SW480 (cell line): ENCODE results near the gene RAP1B.

Experiments used
- DNase-seq: peaks from one replicate; pipeline ENCODE4 v3.0.0-alpha.2; 2016; ENCODE audit warnings: low spot score

Gene RAP1B

DNA sequence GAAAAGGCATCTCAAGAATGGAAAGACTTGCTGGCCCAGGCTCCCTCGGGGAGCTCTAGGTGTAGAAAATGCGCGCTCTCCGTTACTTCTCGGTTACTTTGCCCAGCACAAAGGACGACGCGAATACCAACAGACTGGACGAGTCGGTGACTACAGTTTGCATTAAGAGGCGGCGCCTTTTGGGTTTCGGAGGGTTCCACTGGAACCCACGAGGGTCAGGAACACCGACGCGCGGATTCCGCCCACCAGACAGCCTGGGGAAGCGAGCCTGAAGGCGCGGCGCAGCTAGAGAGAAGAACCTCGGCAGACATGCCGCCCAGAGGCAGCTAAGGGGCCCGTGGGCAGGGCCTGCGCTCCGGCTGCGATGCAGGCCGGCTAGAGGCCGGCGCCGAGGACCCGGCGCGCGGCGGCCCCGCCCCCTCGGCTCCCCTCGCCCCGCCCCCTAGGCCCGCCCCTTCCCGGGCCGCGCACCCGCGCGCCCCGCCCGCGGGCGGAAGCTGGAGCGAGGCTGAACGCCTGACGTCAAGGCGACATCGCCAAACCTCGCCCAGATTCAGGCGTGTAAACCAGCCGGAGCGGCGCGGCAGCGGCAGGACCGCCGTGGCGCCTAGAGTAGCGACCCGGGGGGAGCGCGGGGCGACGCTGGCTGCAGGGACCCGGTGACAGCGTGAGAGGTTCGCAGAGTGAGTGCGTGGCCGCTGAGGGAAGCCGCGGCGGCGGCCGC, at the start of gene RAP1B:
RAP1B (plus strand) TSS at position 530 of the 724 bp plus-strand sequence. CDS start 37,826 bp downstream, outside the sequence.
- peak; percentile 82 for DNase-seq

DNA sequence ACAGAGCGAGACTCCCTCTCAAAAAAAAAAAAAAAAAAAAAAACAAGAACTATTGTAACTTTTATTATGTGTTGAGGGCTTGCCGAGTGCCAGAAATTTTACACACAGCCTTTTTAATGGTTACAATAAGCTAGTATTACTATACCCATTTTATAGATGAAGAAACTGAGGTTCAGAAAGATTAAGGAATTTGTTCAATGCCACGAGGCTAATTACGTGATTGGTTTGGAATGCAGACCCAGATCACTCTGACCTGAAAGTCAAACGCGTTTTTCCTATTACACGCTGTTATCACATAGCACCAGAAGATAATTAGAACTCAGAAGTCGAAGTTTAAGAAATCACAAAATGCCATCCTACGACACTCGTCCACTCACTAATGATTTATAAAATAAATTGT, 48.9 kb upstream of the RAP1B start:
- no peak for DNase-seq

DNA sequence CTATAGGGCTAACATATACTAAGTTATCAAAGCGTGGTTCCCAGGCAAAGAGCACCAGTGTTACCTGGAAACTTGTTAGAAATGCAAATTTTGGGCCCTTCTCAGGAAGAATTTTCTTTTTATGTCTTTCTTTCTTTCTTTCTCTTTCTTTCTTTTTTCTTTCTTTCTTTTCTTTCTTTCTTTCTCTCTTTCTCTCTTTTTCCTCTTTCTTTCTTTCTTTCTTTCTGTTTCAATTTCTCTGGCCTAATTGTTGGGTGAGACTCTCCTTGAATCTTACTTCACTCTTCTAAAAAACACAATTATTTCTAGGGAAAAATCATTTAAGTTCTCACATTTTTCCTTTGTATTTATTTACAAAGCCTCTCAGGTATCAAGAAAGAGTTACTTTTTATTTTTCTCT, 46.5 kb upstream of the RAP1B start:
- no peak for DNase-seq

DNA sequence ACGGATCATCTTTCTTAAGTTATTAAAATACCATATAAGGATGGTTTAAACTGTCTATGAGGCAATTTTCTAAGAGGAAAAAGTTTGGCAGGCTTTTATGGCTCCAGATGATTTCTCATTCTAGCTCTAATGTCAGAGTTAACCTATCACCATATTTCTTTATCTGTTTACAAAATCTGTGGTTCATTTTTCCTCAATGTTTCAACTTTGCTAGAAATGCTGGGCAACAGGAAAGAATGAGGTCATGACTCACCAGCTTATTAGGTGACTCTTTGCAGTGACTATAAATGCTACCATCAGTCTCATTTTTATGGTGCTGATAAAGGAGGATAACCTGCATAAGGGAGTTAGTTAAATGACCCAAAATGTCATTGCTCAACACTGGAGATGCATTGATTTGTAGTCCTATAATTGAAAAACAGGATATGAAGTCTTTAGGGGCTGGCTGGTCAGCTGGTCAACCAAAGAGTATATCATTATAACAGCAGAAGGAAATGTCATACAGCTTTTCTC, 45.3 kb upstream of the RAP1B start:
- DNase-seq, result peak; percentile 28

DNA sequence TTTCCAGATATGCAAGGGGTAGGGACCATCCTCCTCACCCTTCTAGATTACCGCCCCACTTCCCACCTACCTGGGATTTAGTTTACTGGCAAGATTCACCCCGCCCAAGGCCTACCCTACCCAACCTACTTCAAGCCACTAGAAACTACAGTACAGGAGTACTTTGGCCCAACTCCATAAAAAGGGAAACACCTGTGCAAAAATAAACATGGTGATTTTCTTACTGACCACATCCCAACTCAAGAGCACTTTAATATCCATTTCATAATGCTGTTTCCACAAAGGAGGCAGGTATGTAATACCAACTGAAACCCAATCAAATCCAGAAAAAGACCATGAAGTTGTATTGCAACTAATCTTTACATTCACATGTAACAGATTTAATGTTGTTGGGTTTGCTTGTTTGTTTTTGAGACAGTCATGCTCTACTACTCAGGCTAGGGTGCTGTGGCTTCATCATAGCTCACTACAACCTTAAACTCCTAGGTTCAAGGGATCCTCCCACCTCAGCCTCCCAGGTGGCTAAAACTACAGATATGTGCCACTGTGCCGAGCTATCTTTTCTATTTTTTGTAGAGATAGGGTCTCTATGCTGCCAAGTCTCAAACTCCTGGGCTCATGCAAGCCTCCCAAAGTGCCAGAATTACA, 41.7 kb upstream of the RAP1B start:
- no peak for DNase-seq

DNA sequence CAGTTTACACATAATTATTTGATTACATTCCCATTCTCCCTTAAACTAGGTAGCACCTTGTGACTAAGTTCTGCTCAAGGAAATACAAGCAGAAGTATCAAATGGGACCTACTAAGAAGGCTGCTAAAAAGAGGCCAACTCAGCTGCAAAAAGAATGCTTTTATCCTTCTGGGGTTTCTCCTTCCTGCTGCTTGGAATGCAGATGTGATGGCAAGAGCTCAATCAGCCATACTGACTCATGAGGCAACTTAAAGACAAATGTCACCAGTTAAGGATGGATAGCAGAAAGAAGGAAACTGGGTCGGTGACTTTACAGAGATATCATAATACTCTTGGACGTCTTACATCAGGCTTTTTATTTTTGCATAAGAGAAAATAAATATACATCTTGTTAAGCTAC, 38.0 kb upstream of the RAP1B start:
- DNase-seq, result no peak

DNA sequence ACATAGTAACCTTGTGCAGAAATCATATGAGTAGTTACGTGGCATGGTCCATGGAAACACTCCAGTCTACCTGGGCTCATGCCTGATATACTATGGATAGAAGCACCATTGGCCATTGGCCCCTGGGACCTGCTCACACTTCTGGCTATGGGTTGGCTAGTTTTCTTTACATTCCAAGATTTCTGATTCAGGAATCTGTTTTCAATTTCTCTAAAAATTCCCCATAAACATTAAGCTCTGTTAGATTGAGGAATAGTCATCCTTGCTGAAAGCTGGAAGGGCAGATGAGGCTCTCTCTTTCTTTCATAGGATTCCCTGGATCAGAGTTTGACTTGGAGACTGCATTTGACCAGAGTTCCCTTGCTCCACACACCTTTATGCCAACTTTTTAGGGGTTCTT, 37.3 kb upstream of the RAP1B start:
- no peak for DNase-seq

DNA sequence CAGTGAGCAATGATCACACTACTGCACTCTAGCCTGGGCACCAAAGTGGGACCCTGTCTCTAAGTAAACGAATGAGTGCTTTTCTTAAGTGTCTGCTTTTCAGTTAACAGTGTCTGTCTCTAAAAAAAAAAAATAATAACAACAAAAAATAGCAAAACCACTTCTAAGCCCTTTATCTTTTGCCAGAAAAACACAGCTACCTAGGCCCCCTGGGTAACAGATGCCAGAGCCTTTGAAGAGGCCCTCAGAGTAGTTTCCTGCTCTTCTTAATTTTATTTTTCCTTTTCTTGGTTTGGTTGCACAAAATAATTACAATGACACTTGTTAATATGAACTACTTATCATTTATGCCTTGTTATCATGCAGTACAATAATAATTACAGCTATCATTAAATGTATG, 32.8 kb upstream of the RAP1B start:
- DNase-seq, result no peak

DNA sequence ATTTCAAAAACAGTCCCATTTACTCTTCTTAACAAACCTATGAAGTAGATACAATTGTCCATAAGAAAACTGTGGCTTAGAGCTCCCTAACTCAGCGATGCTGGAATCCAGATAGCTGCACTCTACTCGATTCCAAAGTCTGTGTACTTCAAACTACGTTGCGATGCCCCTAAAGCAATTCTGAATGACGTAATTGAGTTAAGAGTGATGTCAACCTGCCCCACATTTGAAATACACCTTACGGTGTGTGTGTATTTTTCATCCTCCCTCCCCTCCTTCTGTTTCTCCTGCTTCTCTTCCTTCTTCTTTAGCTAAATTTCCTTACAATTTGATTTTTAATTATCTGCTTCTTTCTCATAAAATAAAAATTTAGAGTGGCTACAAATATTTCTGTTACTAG, 31.9 kb upstream of the RAP1B start:
- no peak for DNase-seq

DNA sequence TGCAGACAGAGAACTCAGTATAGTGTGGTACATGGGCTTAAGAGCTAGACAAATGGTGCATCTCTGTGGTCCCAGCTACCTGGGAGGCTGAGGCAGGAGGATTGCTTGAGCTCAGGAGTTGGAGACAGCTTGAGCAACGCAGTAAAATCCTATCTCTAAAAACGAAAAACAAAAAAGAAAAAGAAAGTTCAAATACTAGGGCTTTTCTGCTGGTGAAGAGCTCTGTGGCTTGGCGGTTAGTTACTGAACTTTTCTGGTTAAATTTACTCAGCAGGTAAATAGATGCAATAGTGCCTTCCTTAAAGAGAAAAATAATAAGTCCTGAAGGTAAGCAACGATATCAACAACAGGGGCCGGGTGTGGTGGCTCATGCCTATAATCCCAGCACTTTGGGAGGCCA, 31.4 kb upstream of the RAP1B start:
- no peak for DNase-seq

DNA sequence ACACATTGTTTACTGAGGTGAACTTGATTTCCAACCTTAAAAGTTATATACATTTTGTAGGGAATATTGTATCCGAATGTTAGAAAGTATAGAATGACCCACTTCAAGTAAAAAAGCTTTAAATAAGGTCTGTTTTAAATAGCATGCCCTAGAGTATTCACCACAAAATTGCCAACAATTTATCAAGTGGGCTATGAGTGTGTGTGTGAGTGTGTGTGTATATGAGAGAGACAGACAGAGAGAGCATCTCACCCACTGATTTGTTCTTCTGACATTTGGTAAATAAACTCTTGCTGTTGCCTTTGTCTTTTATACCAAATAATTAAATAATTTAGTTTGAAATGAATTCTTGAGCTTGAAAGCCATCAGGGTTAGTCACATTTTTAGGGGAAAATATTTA, 29.8 kb upstream of the RAP1B start:
- DNase-seq, result no peak

DNA sequence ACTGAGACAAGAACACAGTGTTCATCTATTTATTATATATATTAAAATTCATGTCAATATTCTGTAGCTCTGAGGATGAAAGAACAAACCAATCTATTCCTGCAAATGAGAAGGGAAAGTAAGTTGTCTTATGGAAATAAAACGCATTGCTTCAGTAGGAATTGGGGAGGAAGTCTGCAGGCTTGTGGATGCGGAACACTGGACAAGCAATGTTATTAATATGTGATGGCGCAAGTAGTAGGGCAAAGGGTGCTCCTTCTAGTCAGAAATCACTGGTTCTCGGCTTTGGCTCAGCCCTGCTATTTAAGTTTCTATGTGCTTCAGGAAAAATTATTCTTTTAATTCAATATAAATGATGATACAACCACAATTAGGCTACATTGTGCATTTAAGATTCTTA, 28.8 kb upstream of the RAP1B start:
- DNase-seq, result no peak

DNA sequence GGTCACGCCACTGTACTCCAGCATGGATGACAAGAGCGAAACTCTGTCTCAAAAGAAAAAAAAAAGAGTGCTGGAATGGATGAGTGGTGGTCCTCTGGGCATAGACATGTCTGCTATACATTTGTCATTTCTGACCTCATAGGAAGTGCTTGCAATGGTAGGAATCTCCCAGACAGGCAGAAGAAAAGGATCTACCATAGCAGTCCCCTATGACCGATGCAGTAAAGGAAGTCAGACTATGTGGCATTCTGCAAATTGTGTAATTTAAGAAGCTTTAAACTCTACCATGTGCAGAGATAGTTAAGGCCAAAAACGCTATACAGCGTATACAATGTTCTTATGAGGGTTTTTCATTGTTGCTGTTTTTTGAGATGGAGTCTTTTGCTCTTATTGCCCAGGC, 24.7 kb upstream of the RAP1B start:
- no peak for DNase-seq

DNA sequence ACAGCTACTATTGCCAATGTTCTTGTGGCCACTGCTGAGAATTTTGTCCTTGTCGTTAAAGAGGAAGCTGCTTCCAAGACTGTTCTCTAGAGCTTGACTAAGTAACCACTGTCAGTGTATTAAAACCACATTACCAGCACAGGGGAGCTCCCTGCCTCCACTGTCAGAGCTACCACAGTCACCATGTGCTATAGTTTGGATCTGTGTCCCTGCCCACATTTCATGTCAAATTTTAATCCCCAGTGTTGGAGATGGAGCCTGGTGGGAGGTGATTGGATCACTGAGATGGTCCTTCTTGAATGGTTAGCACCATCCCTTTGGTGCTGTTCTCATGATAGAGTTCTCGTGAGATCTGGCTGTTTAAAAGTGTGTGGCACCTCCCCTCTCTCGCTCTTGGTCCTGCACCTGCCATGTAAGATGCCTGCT, 23.2 kb upstream of the RAP1B start:
- DNase-seq, result no peak

DNA sequence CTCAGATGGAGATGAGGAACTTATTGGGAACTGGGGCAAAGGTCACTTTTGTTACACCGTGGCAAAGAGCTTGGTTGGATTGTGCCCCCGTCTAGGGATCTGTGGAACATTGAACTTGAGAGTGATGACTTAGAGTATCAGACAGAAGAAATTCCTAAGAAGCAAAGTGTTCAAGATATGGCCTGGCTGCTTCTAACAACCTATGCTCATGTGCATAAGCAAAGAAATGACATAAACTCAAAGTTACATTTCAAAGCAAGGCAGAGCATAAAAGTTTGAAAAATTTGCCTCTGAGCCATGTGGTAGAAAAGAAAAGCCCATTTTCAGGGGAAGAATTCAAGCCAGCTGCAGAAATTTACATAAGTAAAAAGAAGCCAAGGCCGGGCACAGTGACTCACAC, 21.5 kb upstream of the RAP1B start:
- no peak for DNase-seq

DNA sequence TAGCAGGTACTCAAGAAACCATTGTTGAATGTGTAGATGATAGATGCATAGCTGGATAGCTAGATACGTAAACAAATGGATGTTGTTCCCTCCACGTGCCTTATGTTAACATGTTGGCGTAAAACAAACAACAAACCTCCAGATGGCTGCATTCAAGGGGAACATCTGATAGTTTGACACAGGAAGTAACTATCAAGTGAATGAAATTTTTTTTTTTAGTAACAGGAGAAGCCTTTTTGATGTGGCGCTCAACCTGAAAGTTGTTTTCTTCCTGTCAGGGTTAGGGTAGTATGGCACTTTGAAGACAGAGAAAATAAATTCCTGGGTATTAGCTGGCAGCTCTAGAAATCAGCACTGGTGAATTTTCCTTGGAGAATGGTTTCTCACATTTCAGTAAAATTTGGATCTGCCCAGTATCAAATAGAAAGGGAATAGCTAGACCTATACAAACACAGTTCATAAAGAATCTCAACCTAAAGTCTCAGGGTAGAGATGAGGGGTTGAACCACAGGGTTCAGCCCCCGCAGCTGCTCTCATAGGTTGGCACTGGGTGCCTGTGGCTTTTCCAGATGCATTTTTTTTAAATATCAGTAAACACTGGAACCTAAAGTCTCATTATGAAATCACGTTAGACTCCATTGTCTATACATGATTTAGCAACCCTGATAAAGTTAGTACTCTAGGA, 18.8 kb upstream of the RAP1B start:
- DNase-seq, result peak; percentile 60

DNA sequence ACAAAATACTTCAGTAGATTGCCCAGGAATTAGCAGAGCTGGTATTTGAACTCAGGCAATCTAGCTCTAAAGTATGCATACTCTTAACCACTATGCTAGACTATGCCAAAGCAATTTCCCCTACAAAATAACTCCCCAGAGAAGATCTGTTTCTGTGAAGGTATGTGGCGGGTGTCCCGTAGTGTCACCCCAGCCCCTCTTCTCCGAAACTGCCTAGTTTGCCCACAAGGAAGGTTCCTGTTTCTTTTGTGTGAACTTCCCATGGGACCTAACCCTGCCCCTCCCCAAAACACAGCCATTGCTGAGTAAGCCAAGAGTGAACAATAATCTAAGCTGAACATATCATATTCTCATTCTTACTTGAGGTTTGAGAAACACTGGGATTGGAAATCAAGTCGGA, 15.5 kb upstream of the RAP1B start:
- DNase-seq, result no peak

DNA sequence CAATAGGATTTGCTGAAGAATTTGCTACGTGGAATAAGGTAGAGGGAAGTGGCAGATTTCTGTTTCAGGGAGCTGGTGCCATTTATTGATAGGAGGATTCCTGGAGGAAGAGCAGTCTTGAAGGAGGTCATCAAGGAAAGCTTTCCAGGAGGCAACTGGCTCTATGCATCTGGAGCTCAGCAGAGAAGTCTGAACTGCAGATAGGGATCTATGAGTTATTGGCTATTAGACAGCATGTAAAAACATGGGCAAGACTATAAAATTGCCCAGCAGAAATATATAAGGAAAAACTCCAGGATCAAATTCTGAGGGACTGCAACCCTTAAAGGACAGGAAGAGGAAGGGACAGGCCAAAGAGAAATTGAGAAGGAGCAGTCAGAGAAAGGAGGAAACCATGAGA, 8.9 kb upstream of the RAP1B start:
- DNase-seq, result no peak

DNA sequence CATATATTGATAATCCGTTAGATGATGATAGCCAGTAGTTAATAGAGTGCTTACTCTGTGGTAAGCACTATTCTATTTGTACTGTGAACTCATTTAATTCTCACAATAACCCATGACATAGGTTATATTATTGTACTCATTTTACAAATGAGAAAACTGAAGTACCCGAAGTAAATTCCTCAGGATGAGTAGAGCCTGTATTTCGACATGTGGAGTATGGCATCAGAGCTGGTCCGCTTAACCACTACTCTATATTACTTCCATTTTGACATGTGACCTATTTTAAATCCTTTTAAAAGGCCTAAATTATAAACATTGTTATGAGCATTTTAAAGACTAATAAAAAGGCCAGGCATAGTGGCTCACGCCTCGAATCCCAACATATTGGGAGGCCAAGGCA, 8.0 kb upstream of the RAP1B start:
- DNase-seq, result no peak

DNA sequence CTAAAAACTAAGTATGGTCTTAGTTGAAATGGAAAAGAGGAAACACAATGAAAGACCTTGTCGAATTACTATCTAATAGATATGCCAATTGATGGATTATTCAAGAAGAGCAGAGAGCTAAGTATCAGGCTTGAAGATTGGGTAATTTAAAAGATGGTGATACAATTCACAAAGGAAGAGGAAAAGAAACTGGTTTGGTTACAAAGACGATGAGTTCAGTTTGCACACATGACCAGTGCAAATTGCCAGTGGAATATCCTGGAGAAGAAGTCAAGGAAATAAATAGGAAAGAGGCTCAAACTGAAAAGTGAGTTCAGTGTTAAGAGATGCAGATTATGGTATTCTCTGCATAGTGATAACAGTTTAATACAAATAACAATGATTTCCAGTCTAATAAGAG, 2.5 kb upstream of the RAP1B start:
- DNase-seq, result no peak

DNA sequence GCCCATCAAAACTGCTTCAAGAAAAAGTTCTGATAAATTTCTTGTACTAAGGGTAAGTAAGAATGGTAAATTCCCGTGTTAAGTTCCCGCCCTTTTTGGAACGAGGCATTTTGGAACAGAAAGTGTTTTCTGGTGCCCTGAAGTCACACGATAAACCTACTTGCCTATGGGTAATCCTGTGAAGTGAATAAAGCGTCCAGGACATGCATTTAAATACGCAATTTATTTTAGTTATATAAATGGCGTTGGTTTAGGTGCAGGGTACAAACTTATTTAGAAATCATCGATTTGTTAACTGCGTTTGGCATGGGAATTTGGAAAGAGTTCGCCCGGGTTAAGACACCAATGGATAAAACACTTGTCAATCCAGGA, 715 bp upstream of the RAP1B start:
- DNase-seq, result no peak

DNA sequence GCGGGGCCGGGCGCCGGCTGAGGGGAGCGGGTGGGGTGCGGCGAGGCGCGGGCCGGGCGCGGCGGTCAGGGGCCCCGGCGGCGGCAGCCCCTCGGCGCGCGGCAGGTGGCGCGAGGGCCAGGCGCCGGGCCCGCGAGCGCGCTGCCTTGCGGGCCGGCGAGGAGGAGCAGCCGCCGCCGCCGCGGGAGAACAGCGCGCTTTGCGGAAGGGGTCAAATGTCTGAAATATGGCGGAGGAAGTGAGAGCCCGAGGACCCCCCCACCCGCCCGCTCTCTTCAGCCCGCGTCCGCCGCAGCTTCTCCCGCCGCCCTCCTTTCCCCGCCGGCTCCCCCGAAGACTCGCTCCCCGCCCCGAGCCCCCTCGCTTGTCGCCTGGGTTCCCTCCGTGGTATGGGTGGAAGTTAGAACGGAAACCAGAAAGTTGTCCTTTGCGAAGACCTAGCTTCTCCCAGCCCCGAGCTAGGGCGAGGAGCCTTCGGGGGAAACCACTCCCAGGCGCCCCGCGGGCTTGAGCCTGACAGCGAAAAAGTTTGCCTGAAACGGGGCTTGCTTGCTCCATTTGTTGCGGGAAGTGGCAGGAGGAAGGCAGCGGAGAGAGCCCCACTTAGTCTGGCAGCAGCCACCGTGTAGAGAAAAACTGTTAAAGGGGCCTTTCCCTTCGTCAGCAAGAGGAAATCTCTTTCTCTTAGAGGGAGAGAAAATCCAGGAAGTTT, 551 bp downstream of the RAP1B start:
- DNase-seq, result peak; percentile 59

DNA sequence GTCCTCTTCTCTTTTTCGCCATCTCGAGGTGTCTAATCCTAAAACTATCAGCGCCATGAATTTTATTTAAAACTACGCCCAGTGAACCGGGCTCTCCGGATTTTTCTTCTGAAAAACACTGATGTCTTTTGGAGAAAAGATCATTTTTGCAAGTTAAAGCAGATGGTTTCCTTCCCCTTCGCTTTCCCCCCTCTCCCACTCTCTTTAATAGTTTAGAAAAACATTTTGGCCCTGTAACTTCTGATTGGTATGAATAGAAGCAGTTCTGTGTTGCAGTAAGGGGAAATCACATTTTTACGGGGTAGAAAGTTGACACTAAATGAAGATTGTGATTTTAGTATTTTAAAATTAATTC, 1.1 kb downstream of the RAP1B start:
- DNase-seq, result no peak
